Esophagus squamous epithelium (tissue), 4 donors: ENCODE data around the gene MAGIX.

Source experiments
- CTCF ChIP-seq, 6 experiments: fragments of 450-650 bp in 4 of 6; fragments of 200-600 bp in 2 of 6; sonication (generic) in 2 of 6; IDR thresholded peaks; one replicate each; pipeline ENCODE4 v1.5.1; 2016 to 2019; ENCODE audit warnings: antibody characterized with exemption in 6 of 6, mild to moderate bottlenecking in 4 of 6, moderate library complexity in 4 of 6
- POLR2A ChIP-seq, 4 donors: fragments of 450-650 bp; IDR thresholded peaks; one replicate each; pipeline ENCODE4 v1.6.1; 2017; ENCODE audit warnings: antibody characterized with exemption in 4 of 4, mild to moderate bottlenecking in 4 of 4, moderate library complexity in 3 of 4

- TF ChIP-seq POLR2A (IDR thresholded peaks at IDR 0.05) (no peak), CTCF (IDR thresholded peaks at IDR 0.05) (no peak)
These were observed 16.0 kb downstream of the MAGIX start for GRCh38 chrX:49178537-49178936.
